HepG2 (cell line): Measurements from ENCODE around the gene STPG4. TPM values are rescaled to one million over a fixed set of nuclear protein-coding genes. Genes with fewer than 3 reads are reported as not detected.
A peak's percentile ranks its signal among the peaks of the same experiment; 100 is the strongest.

Experiments
- ARID2 ChIP-seq: sonication (generic); formaldehyde crosslinking; IDR thresholded peaks from 2 replicates; pipeline ENCODE4 v1.8.1; 2022; ENCODE audit warnings: mild to moderate bottlenecking, missing genetic modification reagents, borderline replicate concordance
- CENPT ChIP-seq: sonication (generic); formaldehyde crosslinking; IDR thresholded peaks from 2 replicates; pipeline ENCODE4 v1.8.0; 2022; ENCODE audit warnings: low read depth, mild to moderate bottlenecking, moderate library complexity, missing genetic modification reagents
- HMG20A ChIP-seq: IDR thresholded peaks from 2 replicates; pipeline ENCODE4 v1.6.1; 2016; ENCODE audit warnings: borderline replicate concordance
- HMGA1 ChIP-seq: sonication (generic); formaldehyde crosslinking; conservative IDR thresholded peaks from 2 replicates; pipeline ENCODE4 v1.4.0; 2020; ENCODE audit warnings: missing genetic modification reagents
- ISL2 ChIP-seq: sonication (generic); formaldehyde crosslinking; IDR thresholded peaks from 2 replicates; pipeline ENCODE4 v1.5.0; 2020; ENCODE audit warnings: missing genetic modification reagents
- LCORL ChIP-seq, 2 experiments: fragments of 450-650 bp in 1 of 2; sonication (generic) in 1 of 2; formaldehyde crosslinking in 1 of 2; IDR thresholded peaks; 2 replicates each; pipeline versions ENCODE4 v1.5.0 to v1.6.1; 2017 to 2020; ENCODE audit warnings: antibody characterized with exemption in 1 of 2, missing genetic modification reagents in 1 of 2
- NR2F6 ChIP-seq, 2 experiments: IDR thresholded peaks; 2 replicates each; pipeline ENCODE4 v1.6.1; 2016; ENCODE audit warnings: antibody characterized with exemption in 1 of 2, mild to moderate bottlenecking in 1 of 2
- SALL2 ChIP-seq: sonication (generic); formaldehyde crosslinking; IDR thresholded peaks from 2 replicates; pipeline ENCODE4 v1.8.1; 2023; ENCODE audit warnings: mild to moderate bottlenecking, missing genetic modification reagents, inconsistent platforms
- XRCC5 ChIP-seq: fragments of 200-400 bp; formaldehyde crosslinking; optimal IDR thresholded peaks from 2 replicates; pipeline ENCODE3; 2017; ENCODE audit warnings: mild to moderate bottlenecking, low read length
- ZNF10 ChIP-seq: sonication (generic); formaldehyde crosslinking; IDR thresholded peaks from 2 replicates; pipeline ENCODE4 v1.4.0; 2020; ENCODE audit warnings: mild to moderate bottlenecking, low read depth, missing genetic modification reagents, borderline replicate concordance
- ZNF251 ChIP-seq: sonication (generic); formaldehyde crosslinking; IDR thresholded peaks from 2 replicates; pipeline ENCODE4 v1.9.0; 2021; ENCODE audit warnings: mild to moderate bottlenecking, missing genetic modification reagents
- ZNF549 ChIP-seq: sonication (generic); formaldehyde crosslinking; IDR thresholded peaks from 2 replicates; pipeline ENCODE4 v1.5.0; 2020; ENCODE audit warnings: missing genetic modification reagents
- ZNF605 ChIP-seq: sonication (generic); formaldehyde crosslinking; IDR thresholded peaks from 2 replicates; pipeline ENCODE4 v1.8.0; 2022; ENCODE audit warnings: mild to moderate bottlenecking, missing genetic modification reagents
- ZNF614 ChIP-seq: IDR thresholded peaks from 2 replicates; pipeline ENCODE4 v1.6.1; 2018; ENCODE audit warnings: missing biosample characterization, missing genetic modification reagents, inconsistent platforms, borderline replicate concordance
- ZNF670 ChIP-seq: sonication (generic); formaldehyde crosslinking; IDR thresholded peaks from 2 replicates; pipeline ENCODE4 v1.8.0; 2022; ENCODE audit warnings: mild to moderate bottlenecking, missing genetic modification reagents, borderline replicate concordance
- ZNF674 ChIP-seq: sonication (generic); formaldehyde crosslinking; IDR thresholded peaks from 2 replicates; pipeline ENCODE4 v1.5.0; 2020; ENCODE audit warnings: low read depth, mild to moderate bottlenecking, missing genetic modification reagents
- ZNF737 ChIP-seq: sonication (generic); formaldehyde crosslinking; IDR thresholded peaks from 2 replicates; pipeline ENCODE4 v1.5.0; 2020; ENCODE audit warnings: missing genetic modification reagents, mild to moderate bottlenecking, borderline replicate concordance
- ZNF816 ChIP-seq: sonication (generic); formaldehyde crosslinking; IDR thresholded peaks from 2 replicates; pipeline ENCODE4 v1.8.0; 2022; ENCODE audit warnings: missing genetic modification reagents, mild to moderate bottlenecking, borderline replicate concordance
- polyA plus RNA-seq, 8 experiments: library from polyadenylated mRNA; depleted of rRNA in 3 of 8; stranded (reverse) in 7 of 8; unstranded in 1 of 8; fragments of >200 nt; fragmentation: Illumina TruSeq in 4 of 8; extraction: Trizol in 4 of 8; gene quantifications; 2 replicates each; pipeline versions ENCODE4 v1.2.1 to v1.2.3, GENCODE V29; 2011 to 2016; ENCODE audit warnings: low read depth in 4 of 8, missing spikeins in 1 of 8, mixed read lengths in 1 of 8; ENCODE audit not compliant: insufficient read depth in 1 of 8
- total RNA-seq, 5 experiments: library from RNA; depleted of rRNA; stranded (reverse); fragments of >200 nt; fragmentation: Illumina TruSeq; extraction: Trizol; gene quantifications; 2 replicates each; pipeline ENCODE4 v1.2.3, GENCODE V29; 2016; ENCODE audit warnings: low read depth in 1 of 5
- TF ChIP-seq, protein P1 (sequence below): sonication (generic); formaldehyde crosslinking; IDR thresholded peaks from 2 replicates; pipeline ENCODE4 v1.5.1; 2020; ENCODE audit warnings: mild to moderate bottlenecking, missing genetic modification reagents, moderate library complexity
- TF ChIP-seq, protein P2 (sequence below): sonication (generic); formaldehyde crosslinking; IDR thresholded peaks from 2 replicates; pipeline ENCODE4 v1.5.1; 2020; ENCODE audit warnings: mild to moderate bottlenecking, moderate library complexity, missing genetic modification reagents
- TF ChIP-seq, protein P3 (sequence below): sonication (generic); formaldehyde crosslinking; conservative IDR thresholded peaks from 2 replicates; pipeline ENCODE4 v1.8.0; 2022; ENCODE audit warnings: missing genetic modification reagents

The STPG4 gene
- total and polyA plus RNA-seq, 2 of the 13 experiments (the other 11 are each of a cell fraction or from before 2014, with no cell fraction given), result 0.11 to 0.15 TPM

DNA sequence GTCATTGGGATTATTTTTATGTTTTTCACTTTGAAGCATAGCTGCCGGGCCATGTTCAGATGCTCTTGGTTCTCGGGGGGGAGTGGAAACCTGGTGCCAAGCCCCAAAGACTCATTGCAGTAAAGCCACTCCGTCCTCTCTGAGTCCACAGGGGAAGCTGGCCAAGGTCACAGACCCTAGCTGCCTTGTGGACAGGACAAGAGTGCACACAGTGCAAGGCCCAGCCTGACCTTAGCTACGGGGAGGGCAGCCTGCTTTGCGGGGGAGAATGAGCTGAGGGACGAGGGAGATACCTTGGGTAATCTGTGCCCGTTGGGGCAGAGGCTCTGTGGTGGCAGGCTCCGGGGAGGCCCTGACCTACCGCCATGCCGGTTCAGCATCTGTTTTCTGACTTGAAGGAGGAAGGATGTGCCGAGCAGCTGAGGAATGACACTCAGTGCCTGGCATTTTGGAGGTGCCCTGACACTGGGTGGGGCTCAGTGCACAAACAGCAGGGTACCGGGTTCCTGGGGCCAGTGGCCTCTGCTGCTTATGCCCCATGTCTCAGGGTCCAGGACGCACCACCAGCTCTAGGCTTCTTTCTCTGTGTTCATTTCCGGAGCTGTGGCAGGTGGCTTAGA, 87.2 kb downstream of the STPG4 start (continued):
- TF ChIP-seq, protein P1, sequence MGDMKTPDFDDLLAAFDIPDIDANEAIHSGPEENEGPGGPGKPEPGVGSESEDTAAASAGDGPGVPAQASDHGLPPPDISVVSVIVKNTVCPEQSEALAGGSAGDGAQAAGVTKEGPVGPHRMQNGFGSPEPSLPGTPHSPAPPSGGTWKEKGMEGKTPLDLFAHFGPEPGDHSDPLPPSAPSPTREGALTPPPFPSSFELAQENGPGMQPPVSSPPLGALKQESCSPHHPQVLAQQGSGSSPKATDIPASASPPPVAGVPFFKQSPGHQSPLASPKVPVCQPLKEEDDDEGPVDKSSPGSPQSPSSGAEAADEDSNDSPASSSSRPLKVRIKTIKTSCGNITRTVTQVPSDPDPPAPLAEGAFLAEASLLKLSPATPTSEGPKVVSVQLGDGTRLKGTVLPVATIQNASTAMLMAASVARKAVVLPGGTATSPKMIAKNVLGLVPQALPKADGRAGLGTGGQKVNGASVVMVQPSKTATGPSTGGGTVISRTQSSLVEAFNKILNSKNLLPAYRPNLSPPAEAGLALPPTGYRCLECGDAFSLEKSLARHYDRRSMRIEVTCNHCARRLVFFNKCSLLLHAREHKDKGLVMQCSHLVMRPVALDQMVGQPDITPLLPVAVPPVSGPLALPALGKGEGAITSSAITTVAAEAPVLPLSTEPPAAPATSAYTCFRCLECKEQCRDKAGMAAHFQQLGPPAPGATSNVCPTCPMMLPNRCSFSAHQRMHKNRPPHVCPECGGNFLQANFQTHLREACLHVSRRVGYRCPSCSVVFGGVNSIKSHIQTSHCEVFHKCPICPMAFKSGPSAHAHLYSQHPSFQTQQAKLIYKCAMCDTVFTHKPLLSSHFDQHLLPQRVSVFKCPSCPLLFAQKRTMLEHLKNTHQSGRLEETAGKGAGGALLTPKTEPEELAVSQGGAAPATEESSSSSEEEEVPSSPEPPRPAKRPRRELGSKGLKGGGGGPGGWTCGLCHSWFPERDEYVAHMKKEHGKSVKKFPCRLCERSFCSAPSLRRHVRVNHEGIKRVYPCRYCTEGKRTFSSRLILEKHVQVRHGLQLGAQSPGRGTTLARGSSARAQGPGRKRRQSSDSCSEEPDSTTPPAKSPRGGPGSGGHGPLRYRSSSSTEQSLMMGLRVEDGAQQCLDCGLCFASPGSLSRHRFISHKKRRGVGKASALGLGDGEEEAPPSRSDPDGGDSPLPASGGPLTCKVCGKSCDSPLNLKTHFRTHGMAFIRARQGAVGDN (CRISPR knock-in tag), result peak; percentile 99
- TF ChIP-seq ZNF674 (no peak), HMGA1 (CRISPR knock-in tag) (no peak), XRCC5 (peak; percentile 61), ZNF816 (CRISPR knock-in tag) (no peak), ZNF737 (CRISPR knock-in tag) (no peak), HMG20A (CRISPR knock-in tag) (no peak; the same call in 1 of the 2 replicates), ZNF251 (CRISPR knock-in tag) (peak; percentile 64; the same call in 1 of the 2 replicates), CENPT (no peak), ZNF614 (CRISPR knock-in tag) (peak; percentile 70; the same call in 1 of the 2 replicates), ZNF549 (no peak), LCORL (IDR thresholded peaks at IDR 0.05) (no peak), LCORL (CRISPR knock-in tag; IDR thresholded peaks at IDR 0.05) (peak; percentile 90), NR2F6 (IDR thresholded peaks at IDR 0.05) (peak; percentile 88), NR2F6 (CRISPR knock-in tag; IDR thresholded peaks at IDR 0.05) (peak; percentile 97), SALL2 (CRISPR knock-in tag) (no peak), ZNF10 (CRISPR knock-in tag) (no peak), ZNF605 (CRISPR knock-in tag) (peak; percentile 76), ZNF670 (CRISPR knock-in tag) (no peak), ISL2 (CRISPR knock-in tag) (peak; percentile 30; the same call in 1 of the 2 replicates), ARID2 (CRISPR knock-in tag) (no peak)
- TF ChIP-seq, protein P2, sequence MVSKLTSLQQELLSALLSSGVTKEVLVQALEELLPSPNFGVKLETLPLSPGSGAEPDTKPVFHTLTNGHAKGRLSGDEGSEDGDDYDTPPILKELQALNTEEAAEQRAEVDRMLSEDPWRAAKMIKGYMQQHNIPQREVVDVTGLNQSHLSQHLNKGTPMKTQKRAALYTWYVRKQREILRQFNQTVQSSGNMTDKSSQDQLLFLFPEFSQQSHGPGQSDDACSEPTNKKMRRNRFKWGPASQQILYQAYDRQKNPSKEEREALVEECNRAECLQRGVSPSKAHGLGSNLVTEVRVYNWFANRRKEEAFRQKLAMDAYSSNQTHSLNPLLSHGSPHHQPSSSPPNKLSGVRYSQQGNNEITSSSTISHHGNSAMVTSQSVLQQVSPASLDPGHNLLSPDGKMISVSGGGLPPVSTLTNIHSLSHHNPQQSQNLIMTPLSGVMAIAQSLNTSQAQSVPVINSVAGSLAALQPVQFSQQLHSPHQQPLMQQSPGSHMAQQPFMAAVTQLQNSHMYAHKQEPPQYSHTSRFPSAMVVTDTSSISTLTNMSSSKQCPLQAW (CRISPR knock-in tag), result peak; percentile 81
- TF ChIP-seq, protein P3, sequence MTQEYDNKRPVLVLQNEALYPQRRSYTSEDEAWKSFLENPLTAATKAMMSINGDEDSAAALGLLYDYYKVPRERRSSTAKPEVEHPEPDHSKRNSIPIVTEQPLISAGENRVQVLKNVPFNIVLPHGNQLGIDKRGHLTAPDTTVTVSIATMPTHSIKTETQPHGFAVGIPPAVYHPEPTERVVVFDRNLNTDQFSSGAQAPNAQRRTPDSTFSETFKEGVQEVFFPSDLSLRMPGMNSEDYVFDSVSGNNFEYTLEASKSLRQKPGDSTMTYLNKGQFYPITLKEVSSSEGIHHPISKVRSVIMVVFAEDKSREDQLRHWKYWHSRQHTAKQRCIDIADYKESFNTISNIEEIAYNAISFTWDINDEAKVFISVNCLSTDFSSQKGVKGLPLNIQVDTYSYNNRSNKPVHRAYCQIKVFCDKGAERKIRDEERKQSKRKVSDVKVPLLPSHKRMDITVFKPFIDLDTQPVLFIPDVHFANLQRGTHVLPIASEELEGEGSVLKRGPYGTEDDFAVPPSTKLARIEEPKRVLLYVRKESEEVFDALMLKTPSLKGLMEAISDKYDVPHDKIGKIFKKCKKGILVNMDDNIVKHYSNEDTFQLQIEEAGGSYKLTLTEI (CRISPR knock-in tag), result no peak
